H1 (cell line): ENCODE measurements around the gene TCF25. TPM values are rescaled to one million over a fixed set of nuclear protein-coding genes. Genes with fewer than 3 reads are reported as not detected.
"Not testable (repeated sequence)": the region's sequence is repeated elsewhere in the genome, so short reads cannot be mapped to it uniquely, and the experiment has no call there.

Experiments used
- CTCF ChIA-PET: fragments of 300-600 bp; sonication (Branson Sonifier 250); formaldehyde crosslinking; loops from one replicate; lab custom pipeline; 2021; ENCODE audit not compliant: partially characterized antibody; lab: Charles Lee
- POLR2A ChIA-PET: fragments of 300-600 bp; sonication (Branson Sonifier 250); formaldehyde crosslinking; loops from one replicate; lab custom pipeline; 2021; ENCODE audit warnings: inconsistent platforms; ENCODE audit not compliant: partially characterized antibody; lab: Charles Lee
- DNase-seq, 2 experiments: peaks; one replicate each; pipeline versions ENCODE4 v3.0.0 to v3.0.0-alpha.2; 2010 to 2022; ENCODE audit warnings: low spot score in 2 of 2, low read depth in 1 of 2, mixed read lengths in 1 of 2
- FAIRE-seq: peaks from 2 replicates; lab custom pipeline; 2011; peaks lifted over from hg19 to GRCh38; lab: Jason Lieb, UNC
- H2AFZ ChIP-seq: 2 replicates; pipeline ENCODE4 v1.8.1; 2012; ENCODE audit warnings: low read length, inconsistent platforms
- H2AK5ac ChIP-seq: 2 replicates; pipeline ENCODE4 v1.6.1; 2013; ENCODE audit warnings: low read depth, low read length
- H2BK120ac ChIP-seq: replicated peaks from 2 replicates; pipeline ENCODE3; 2013; ENCODE audit warnings: low read depth, low read length, inconsistent platforms
- H2BK12ac ChIP-seq: 2 replicates; pipeline ENCODE4 v1.6.1; 2013; ENCODE audit warnings: low read depth, low read length
- H2BK15ac ChIP-seq: 2 replicates; pipeline ENCODE4 v1.6.1; 2013; ENCODE audit warnings: low read length
- H2BK20ac ChIP-seq: 2 replicates; pipeline ENCODE4 v1.6.1; 2013; ENCODE audit warnings: low read length
- H2BK5ac ChIP-seq: 2 replicates; pipeline ENCODE4 v1.6.1; 2013; ENCODE audit warnings: low read depth, low read length
- H3K14ac ChIP-seq: 2 replicates; pipeline ENCODE4 v1.6.1; 2013; ENCODE audit warnings: inconsistent platforms; ENCODE audit not compliant: insufficient read length
- H3K18ac ChIP-seq: 2 replicates; pipeline ENCODE4 v1.6.1; 2013; ENCODE audit warnings: low read length; ENCODE audit errors: extremely low read depth
- H3K23ac ChIP-seq: 2 replicates; pipeline ENCODE4 v1.6.1; 2013; ENCODE audit warnings: inconsistent platforms; ENCODE audit not compliant: insufficient read length
- H3K23me2 ChIP-seq: 2 replicates; pipeline ENCODE4 v1.6.1; 2013; ENCODE audit warnings: low read depth, low read length
- H3K27ac ChIP-seq: 2 replicates; pipeline ENCODE4 v1.6.1; 2011; ENCODE audit warnings: low read depth, low read length, inconsistent platforms
- H3K27me3 ChIP-seq, 4 experiments: replicated peaks in 1 of 4; 1 replicate in 1 of 4; 2 replicates in 3 of 4; pipeline versions ENCODE4 v1.6.1 to v1.8.1; 2011 to 2013; ENCODE audit warnings: low read length in 3 of 4, mild to moderate bottlenecking in 3 of 4, inconsistent platforms in 2 of 4, mixed read lengths in 2 of 4, moderate library complexity in 1 of 4; ENCODE audit not compliant: control insufficient read depth in 3 of 4, insufficient read depth in 3 of 4; ENCODE audit errors: extremely low read depth in 1 of 4
- H3K36me3 ChIP-seq, 4 experiments: 2 replicates each; pipeline versions ENCODE4 v1.6.1 to v1.8.1; 2011 to 2013; ENCODE audit warnings: mild to moderate bottlenecking in 4 of 4, low read length in 3 of 4, moderate library complexity in 2 of 4, control low read depth in 1 of 4, inconsistent platforms in 1 of 4; ENCODE audit not compliant: insufficient read depth in 4 of 4, control insufficient read depth in 2 of 4
- H3K4ac ChIP-seq: replicated peaks from 2 replicates; pipeline ENCODE3; 2013; ENCODE audit warnings: low read length, low read depth, mixed read lengths, inconsistent platforms; ENCODE audit not compliant: insufficient read length
- H3K4me1 ChIP-seq, 4 experiments: replicated peaks in 1 of 4; 1 replicate in 1 of 4; 2 replicates in 3 of 4; pipeline versions ENCODE4 v1.6.1 to v1.8.1; 2011 to 2013; ENCODE audit warnings: low read length in 3 of 4, inconsistent platforms in 2 of 4, mixed read lengths in 1 of 4; ENCODE audit not compliant: insufficient read depth in 4 of 4, control insufficient read depth in 3 of 4
- H3K4me2 ChIP-seq, 2 experiments: 2 replicates each; pipeline versions ENCODE4 v1.6.1 to v1.8.1; 2011 to 2013; ENCODE audit warnings: low read depth in 2 of 2, low read length in 2 of 2, control low read depth in 1 of 2, inconsistent platforms in 1 of 2, mild to moderate bottlenecking in 1 of 2; ENCODE audit not compliant: insufficient read depth in 1 of 2
- H3K4me3 ChIP-seq, 4 experiments: fragments of 200-600, 300-600 bp in 1 of 4; sonication (generic), shearing (Covaris generic), sonication (Bioruptor Twin) in 1 of 4; 2 replicates each; pipeline versions ENCODE4 v1.5.1 to v1.8.1; 2011 to 2016; ENCODE audit warnings: low read length in 4 of 4, low read depth in 3 of 4, control low read depth in 2 of 4, inconsistent platforms in 2 of 4, mild to moderate bottlenecking in 2 of 4, mixed read lengths in 1 of 4, moderate library complexity in 1 of 4; ENCODE audit not compliant: insufficient read depth in 2 of 4; ENCODE audit errors: extremely low read depth in 1 of 4
- H3K56ac ChIP-seq: replicated peaks from 2 replicates; pipeline ENCODE3; 2013; ENCODE audit warnings: low read depth, mild to moderate bottlenecking, mixed read lengths, low read length, inconsistent platforms; ENCODE audit not compliant: insufficient read length
- H3K79me1 ChIP-seq: 2 replicates; pipeline ENCODE4 v1.6.1; 2013; ENCODE audit warnings: low read depth, low read length, control low read depth
- H3K79me2 ChIP-seq, 2 experiments: 2 replicates each; pipeline versions ENCODE4 v1.6.1 to v1.8.1; 2012 to 2013; ENCODE audit warnings: low read length in 2 of 2, mild to moderate bottlenecking in 2 of 2, inconsistent platforms in 1 of 2; ENCODE audit not compliant: insufficient read depth in 2 of 2, control insufficient read depth in 1 of 2
- H3K9ac ChIP-seq, 4 experiments: replicated peaks in 1 of 4; 1 replicate in 1 of 4; 2 replicates in 3 of 4; pipeline versions ENCODE4 v1.6.1 to v1.8.1; 2011 to 2013; ENCODE audit warnings: low read depth in 3 of 4, low read length in 3 of 4, control low read depth in 2 of 4, mild to moderate bottlenecking in 2 of 4, moderate library complexity in 2 of 4, inconsistent platforms in 1 of 4; ENCODE audit errors: extremely low read depth in 1 of 4
- H3K9me3 ChIP-seq, 2 experiments: 2 replicates each; pipeline versions ENCODE4 v1.6.1 to v1.8.1; 2012 to 2013; ENCODE audit warnings: mild to moderate bottlenecking in 2 of 2, moderate library complexity in 2 of 2, control low read depth in 1 of 2, inconsistent platforms in 1 of 2, low read depth in 1 of 2, low read length in 1 of 2, mixed read lengths in 1 of 2; ENCODE audit not compliant: insufficient read depth in 2 of 2
- H4K20me1 ChIP-seq, 2 experiments: replicated peaks in 1 of 2; 2 replicates each; pipeline versions ENCODE3 to v1.8.1; 2011 to 2013; ENCODE audit warnings: inconsistent platforms in 2 of 2, low read length in 2 of 2, mild to moderate bottlenecking in 1 of 2; ENCODE audit not compliant: insufficient read depth in 2 of 2, control insufficient read depth in 1 of 2
- H4K5ac ChIP-seq: 2 replicates; pipeline ENCODE4 v1.6.1; 2013; ENCODE audit warnings: low read length, low read depth, mixed read lengths, inconsistent platforms; ENCODE audit not compliant: insufficient read length
- H4K8ac ChIP-seq: 2 replicates; pipeline ENCODE4 v1.8.0; 2013; ENCODE audit warnings: mild to moderate bottlenecking, moderate library complexity, low read length, inconsistent platforms; ENCODE audit not compliant: insufficient read depth; ENCODE audit errors: extremely low read depth
- H4K91ac ChIP-seq: replicated peaks from 2 replicates; pipeline ENCODE3; 2013; ENCODE audit warnings: low read length, mixed read lengths, inconsistent platforms; ENCODE audit not compliant: insufficient read length
- CBX8 ChIP-seq: fragments of 300-800, 300-1000 bp; sonication (generic); IDR thresholded peaks from 2 replicates; pipeline ENCODE4 v1.7.1; 2016; ENCODE audit warnings: low read depth, low read length, borderline replicate concordance
- MAFK ChIP-seq: IDR thresholded peaks from 2 replicates; pipeline ENCODE4 v1.6.1; 2012; ENCODE audit warnings: low read depth, mild to moderate bottlenecking, improper control_type of control experiment, low read length
- NANOG ChIP-seq: IDR thresholded peaks from 2 replicates; pipeline ENCODE4 v1.6.1; 2011; ENCODE audit warnings: low read length, low read depth, mild to moderate bottlenecking, inconsistent platforms; ENCODE audit not compliant: insufficient read depth, poor library complexity, severe bottlenecking
- NRF1 ChIP-seq: IDR thresholded peaks from 2 replicates; pipeline ENCODE4 v1.6.1; 2011; ENCODE audit warnings: mild to moderate bottlenecking, low read depth, low read length, improper control_type of control experiment
- SAP30 ChIP-seq: fragments of 300-600 bp; sonication (generic); IDR thresholded peaks from 2 replicates; pipeline ENCODE4 v1.7.1; 2012; ENCODE audit warnings: low read length, moderate library complexity, mild to moderate bottlenecking, inconsistent platforms; ENCODE audit not compliant: insufficient read depth, insufficient replicate concordance
- SP1 ChIP-seq: IDR thresholded peaks from 2 replicates; pipeline ENCODE4 v1.6.1; 2011; ENCODE audit warnings: low read depth, low read length
- TCF12 ChIP-seq: IDR thresholded peaks from 2 replicates; pipeline ENCODE4 v1.6.1; 2011; ENCODE audit warnings: low read depth, mild to moderate bottlenecking, low read length
- WGBS, 2 experiments: shearing (Covaris generic) in 1 of 2; methylation state at CpG; one replicate each; pipeline versions ENCODE4 v1.1.6 to v1.1.7; 2013 to 2015; ENCODE audit warnings: low lambda C conversion rate in 2 of 2, mixed read lengths in 2 of 2, inconsistent platforms in 1 of 2, low coverage in 1 of 2, missing lambda C conversion rate in 1 of 2; ENCODE audit not compliant: insufficient replicate concordance in 2 of 2, insufficient coverage in 1 of 2, insufficient read length in 1 of 2; ENCODE audit errors: extremely low coverage in 1 of 2, missing lambda C conversion rate in 1 of 2; 5-methylcytosine and 5-hydroxymethylcytosine counted together
- polyA plus RNA-seq, 7 experiments: library from polyadenylated mRNA; depleted of rRNA in 3 of 7; stranded (reverse) in 5 of 7; unstranded in 2 of 7; fragments of >200 nt in 5 of 7; fragments of 200-250 nt in 2 of 7; gene quantifications; 1 replicate in 5 of 7; 2 replicates in 1 of 7; 4 replicates in 1 of 7; pipeline versions ENCODE4 v1.2.1 to v1.2.3, GENCODE V29; 2011 to 2013; ENCODE audit warnings: missing spikeins in 2 of 7, mixed read lengths in 2 of 7
- total RNA-seq: library from RNA; stranded (reverse); fragmentation: NEBNext Ultra II Directional; extraction: Animal tissue kit (Norgen Biotek cat#: 25700); gene quantifications from 2 replicates; pipeline ENCODE4 v1.2.1, GENCODE V29; 2021

Gene TCF25
- total and polyA plus RNA-seq, 2 of the 8 experiments (the other 6 are each of a cell fraction or from before 2014, with no cell fraction given): 78.1 to 102 TPM

DNA sequence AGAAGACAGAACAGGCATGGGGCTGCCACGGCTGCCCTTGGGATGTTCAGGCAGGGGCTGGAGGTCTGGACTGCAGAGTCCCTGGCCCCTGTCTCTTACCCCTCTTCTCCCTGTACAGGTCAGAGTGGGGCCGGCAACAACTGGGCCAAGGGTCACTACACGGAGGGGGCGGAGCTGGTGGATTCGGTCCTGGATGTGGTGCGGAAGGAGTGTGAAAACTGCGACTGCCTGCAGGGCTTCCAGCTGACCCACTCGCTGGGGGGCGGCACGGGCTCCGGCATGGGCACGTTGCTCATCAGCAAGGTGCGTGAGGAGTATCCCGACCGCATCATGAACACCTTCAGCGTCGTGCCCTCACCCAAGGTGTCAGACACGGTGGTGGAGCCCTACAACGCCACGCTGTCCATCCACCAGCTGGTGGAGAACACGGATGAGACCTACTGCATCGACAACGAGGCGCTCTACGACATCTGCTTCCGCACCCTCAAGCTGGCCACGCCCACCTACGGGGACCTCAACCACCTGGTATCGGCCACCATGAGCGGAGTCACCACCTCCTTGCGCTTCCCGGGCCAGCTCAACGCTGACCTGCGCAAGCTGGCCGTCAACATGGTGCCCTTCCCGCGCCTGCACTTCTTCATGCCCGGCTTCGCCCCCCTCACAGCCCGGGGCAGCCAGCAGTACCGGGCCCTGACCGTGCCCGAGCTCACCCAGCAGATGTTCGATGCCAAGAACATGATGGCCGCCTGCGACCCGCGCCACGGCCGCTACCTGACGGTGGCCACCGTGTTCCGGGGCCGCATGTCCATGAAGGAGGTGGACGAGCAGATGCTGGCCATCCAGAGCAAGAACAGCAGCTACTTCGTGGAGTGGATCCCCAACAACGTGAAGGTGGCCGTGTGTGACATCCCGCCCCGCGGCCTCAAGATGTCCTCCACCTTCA is 61.5 kb downstream of the TCF25 start (continued):
- TF ChIP-seq MAFK (no peak), TCF12 (no peak), NANOG (no peak), SAP30 (no peak), NRF1 (no peak), SP1 (no peak), CBX8 (no peak)

- not testable (repeated sequence) for H4K8ac ChIP-seq, FAIRE-seq, H3K23me2 ChIP-seq, H3K4me1 ChIP-seq, H3K9me3 ChIP-seq, H2BK15ac ChIP-seq, H2BK120ac ChIP-seq, H4K5ac ChIP-seq, H4K91ac ChIP-seq, H2BK12ac ChIP-seq, H3K14ac ChIP-seq, H3K27me3 ChIP-seq, H3K23ac ChIP-seq, DNase-seq, H2AK5ac ChIP-seq, H3K4me2 ChIP-seq, H2BK5ac ChIP-seq, H3K18ac ChIP-seq, H3K4me3 ChIP-seq, H3K27ac ChIP-seq, H3K79me1 ChIP-seq, H3K9ac ChIP-seq, H2BK20ac ChIP-seq, H3K56ac ChIP-seq, H2AFZ ChIP-seq, H3K4ac ChIP-seq, H3K79me2 ChIP-seq
- Histone ChIP-seq H4K20me1 (peaks cover 7 to 28% of the 10 kb centered on the region in 2 experiments), H3K36me3 (peaks cover 14 to 46% (median 33%) of the 10 kb centered on the region in 4 experiments; a peak in 6 of 8 replicates)
- ChIA-PET POLR2A (interaction anchor here (1.1 to 2.6 kb wide), 2 partner anchors 12 to 13 kb away, joined by 3 to 10 read pairs; partner anchors contain the start of gene TUBB3), CTCF (interaction anchor here (1.0 kb wide), 1 partner anchor 12 kb away, joined by 6 read pairs; no protein-coding TSS in a partner anchor)
- WGBS, 2 experiments: 95% methylated on average over 22 of the region's 27 CpGs; no CpG with 5 or more reads in 1 of the 2 experiments
These were observed 62.2 kb downstream of the TCF25 start for GRCh38 chr16:89935620-89936019.
